ENCODE measurements around the gene PRKAR2A.

- TF ChIP-seq, protein P1, sequence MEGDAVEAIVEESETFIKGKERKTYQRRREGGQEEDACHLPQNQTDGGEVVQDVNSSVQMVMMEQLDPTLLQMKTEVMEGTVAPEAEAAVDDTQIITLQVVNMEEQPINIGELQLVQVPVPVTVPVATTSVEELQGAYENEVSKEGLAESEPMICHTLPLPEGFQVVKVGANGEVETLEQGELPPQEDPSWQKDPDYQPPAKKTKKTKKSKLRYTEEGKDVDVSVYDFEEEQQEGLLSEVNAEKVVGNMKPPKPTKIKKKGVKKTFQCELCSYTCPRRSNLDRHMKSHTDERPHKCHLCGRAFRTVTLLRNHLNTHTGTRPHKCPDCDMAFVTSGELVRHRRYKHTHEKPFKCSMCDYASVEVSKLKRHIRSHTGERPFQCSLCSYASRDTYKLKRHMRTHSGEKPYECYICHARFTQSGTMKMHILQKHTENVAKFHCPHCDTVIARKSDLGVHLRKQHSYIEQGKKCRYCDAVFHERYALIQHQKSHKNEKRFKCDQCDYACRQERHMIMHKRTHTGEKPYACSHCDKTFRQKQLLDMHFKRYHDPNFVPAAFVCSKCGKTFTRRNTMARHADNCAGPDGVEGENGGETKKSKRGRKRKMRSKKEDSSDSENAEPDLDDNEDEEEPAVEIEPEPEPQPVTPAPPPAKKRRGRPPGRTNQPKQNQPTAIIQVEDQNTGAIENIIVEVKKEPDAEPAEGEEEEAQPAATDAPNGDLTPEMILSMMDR (IDR thresholded peaks at IDR 0.05; ENCODE audit: low read depth, low read length), result no peak
- TF ChIP-seq POLR2A (IDR thresholded peaks at IDR 0.05; ENCODE audit: extremely low read depth, insufficient read length) (no peak), MYC (IDR thresholded peaks at IDR 0.05; ENCODE audit: low read depth, low read length) (no peak)
Observed at GRCh38 chr3:48784426-48785120, 63.1 kb downstream of the PRKAR2A start.
